ENCODE data around the gene LUC7L2. TPM values are rescaled to one million over a fixed set of nuclear protein-coding genes. Genes with fewer than 3 reads are reported as not detected.

LUC7L2 gene
- total RNA-seq, 1 experiment from 2014 or later: 81.2 TPM

GRCh38 chr7:139330333-139331030 lies 29.2 kb upstream of the LUC7L2 start:
- Histone ChIP-seq H2BK15ac (ENCODE audit: low read depth, low read length) (no peak overlapping the region), H4K20me1 (ENCODE audit: control insufficient read depth, insufficient read depth, insufficient read length) (no peaks in the 10 kb centered on the region), H3K23ac (ENCODE audit: insufficient read length, low read depth, low read length) (no peak overlapping the region), H4K5ac (ENCODE audit: insufficient read length, low read depth, low read length) (no peak overlapping the region), H2BK20ac (ENCODE audit: low read depth, low read length, poor library complexity, severe bottlenecking) (no peak overlapping the region), H3K27ac (ENCODE audit: insufficient read length, low read depth, low read length) (no peak overlapping the region), H3K4ac (ENCODE audit: low read depth, low read length) (no peak overlapping the region), H2AFZ (ENCODE audit: low read length) (no peak overlapping the region), H3K18ac (ENCODE audit: insufficient read length, low read depth, low read length) (no peak overlapping the region), H4K8ac (replicated peaks; ENCODE audit: insufficient read length, low read depth, low read length) (no peak overlapping the region), H3K4me1 (ENCODE audit: insufficient read depth, low read length) (no peaks in the 10 kb centered on the region), H2BK5ac (ENCODE audit: insufficient read length, low read length) (no peak overlapping the region), H3K27me3 (ENCODE audit: insufficient read depth, low read length) (no peaks in the 10 kb centered on the region), H3T11ph (ENCODE audit: low read length) (no peak overlapping the region), H3K14ac (ENCODE audit: insufficient read depth, low read length) (no peak overlapping the region), H4K91ac (ENCODE audit: insufficient read length, low read depth, low read length) (no peak overlapping the region), H3K79me2 (ENCODE audit: insufficient read depth, low read length) (no peaks in the 10 kb centered on the region), H3K23me2 (ENCODE audit: insufficient read length, low read depth, low read length, poor library complexity, severe bottlenecking) (no peaks in the 10 kb centered on the region), H3K9me3 (ENCODE audit: control insufficient read depth, low read depth, low read length) (no peaks in the 10 kb centered on the region), H3K79me1 (ENCODE audit: insufficient read depth, low read depth, low read length, poor library complexity, severe bottlenecking) (no peaks in the 10 kb centered on the region), H3K56ac (ENCODE audit: insufficient read length, low read depth, low read length) (no peak overlapping the region), H2BK120ac (ENCODE audit: low read depth, low read length, poor library complexity, severe bottlenecking) (no peak overlapping the region), H2BK12ac (ENCODE audit: insufficient read length, low read depth, low read length) (no peak overlapping the region), H3K9ac (ENCODE audit: extremely low read depth, insufficient read length, low read length) (no peak overlapping the region), H3K4me2 (ENCODE audit: insufficient read depth, insufficient read length, low read length) (no peak overlapping the region), H2AK5ac (ENCODE audit: insufficient read length, low read length) (no peak overlapping the region)
- Mint-ChIP-seq H3K27ac (no peak overlapping the region), H3K36me3 (ENCODE audit: insufficient read depth in 1 of 3, low read depth in 3 of 3) (no peaks in the 10 kb centered on the region), H3K9me3 (no peaks in the 10 kb centered on the region), H3K4me1 (no peaks in the 10 kb centered on the region), H3K27me3 (ENCODE audit: low read depth) (peaks cover 9% of the 10 kb centered on the region), H3K4me3 (no peak overlapping the region)
- no peak for TF ChIP-seq CTCF (conservative IDR thresholded peaks at IDR 0.05)
- no CpG with 5 or more reads among the region's 3 CpGs for WGBS (ENCODE audit: extremely low coverage, insufficient read length, low lambda C conversion rate)
- no peak for DNase-seq
